GM12872 (cell line): ENCODE results near the gene ACTL8.

Experiments used
- CTCF ChIP-seq: IDR thresholded peaks from 3 replicates; pipeline ENCODE4 v1.5.1; 2011; ENCODE audit warnings: low read depth, mild to moderate bottlenecking, low read length, moderate library complexity; ENCODE audit not compliant: insufficient read depth

ACTL8 gene

GRCh38 chr1:17834561-17835100, 79.5 kb downstream of the ACTL8 start:
- TF ChIP-seq CTCF: no peak

- no peak for TF ChIP-seq CTCF
These were observed 82.3 kb downstream of the ACTL8 start for GRCh38 chr1:17837233-17838030.

GRCh38 chr1:17839641-17840196, 84.6 kb downstream of the ACTL8 start:
- no peak for TF ChIP-seq CTCF

- TF ChIP-seq CTCF: no peak
These were observed 86.8 kb downstream of the ACTL8 start for GRCh38 chr1:17841944-17842343.

GRCh38 chr1:17842686-17843085, 87.6 kb downstream of the ACTL8 start:
- TF ChIP-seq CTCF: no peak

GRCh38 chr1:17844185-17844826, 89.2 kb downstream of the ACTL8 start:
- TF ChIP-seq CTCF: no peak

- TF ChIP-seq CTCF: no peak
These were observed 90.5 kb downstream of the ACTL8 start for GRCh38 chr1:17845583-17845982.
